Stimulated activated CD4-positive, alpha-beta T cell treated with anti-CD3 and anti-CD28 coated beads, Interleukin-12 subunit alpha, Interleukin-12 subunit beta, amount 100 ng/mL, for 24 hours (primary cell): ENCODE measurements around the gene RPL18.

Experiments used
- DNase-seq, 2 experiments: peaks; one replicate each; pipeline ENCODE4 v3.0.0-alpha.2; 2020; ENCODE audit warnings: low read depth in 2 of 2

The RPL18 gene

GRCh38 chr19:48630296-48631063 is 11.5 kb upstream of the RPL18 start:
- no peak for DNase-seq

- no peak for DNase-seq
Observed at GRCh38 chr19:48629599-48630295, 10.8 kb upstream of the RPL18 start.

- DNase-seq, result no peak
Observed at GRCh38 chr19:48629297-48629598, 10.3 kb upstream of the RPL18 start.

GRCh38 chr19:48628486-48629296 is 9.7 kb upstream of the RPL18 start:
- DNase-seq, result no peak

GRCh38 chr19:48627865-48628314 is 8.9 kb upstream of the RPL18 start:
- DNase-seq, result no peak

GRCh38 chr19:48627201-48627864 is 8.4 kb upstream of the RPL18 start:
- DNase-seq, result no peak

- no peak for DNase-seq
Observed at GRCh38 chr19:48625891-48626327, 6.9 kb upstream of the RPL18 start.

- no peak for DNase-seq
Observed at GRCh38 chr19:48624791-48625723, 6.1 kb upstream of the RPL18 start.

GRCh38 chr19:48624067-48624594 is 5.2 kb upstream of the RPL18 start:
- peak; percentile 94 to 98 for DNase-seq

- DNase-seq, result no peak
Observed at GRCh38 chr19:48623556-48624066, 4.6 kb upstream of the RPL18 start.

GRCh38 chr19:48619692-48620585 is 961 bp upstream of the RPL18 start:
- no peak for DNase-seq

- DNase-seq, result no peak
Observed at GRCh38 chr19:48618278-48618915, 581 bp downstream of the RPL18 start.

GRCh38 chr19:48617146-48617937 is 1.6 kb downstream of the RPL18 start:
- no peak for DNase-seq

- DNase-seq, result no peak
Observed at GRCh38 chr19:48616491-48617056, 2.4 kb downstream of the RPL18 start.

- DNase-seq, result no peak
Observed at GRCh38 chr19:48616041-48616436, 2.9 kb downstream of the RPL18 start.

GRCh38 chr19:48615231-48616040 is 3.5 kb downstream of the RPL18 start:
- no peak for DNase-seq
